Activated CD8-positive, alpha-beta memory T cell treated with anti-CD3 and anti-CD28 coated beads for 36 hours (primary cell): ENCODE measurements around the gene BARHL2. TPM values are rescaled to one million over a fixed set of nuclear protein-coding genes. Genes with fewer than 3 reads are reported as not detected.

ENCODE experiments used
- CTCF ChIA-PET: fragments of 350-600 bp; sonication (Branson Sonifier 250); formaldehyde crosslinking; loops from one replicate; lab custom pipeline; 2021; ENCODE audit warnings: antibody characterized with exemption; lab: Charles Lee
- POLR2A ChIA-PET: fragments of 350-600 bp; sonication (Branson Sonifier 250); formaldehyde crosslinking; loops from one replicate; lab custom pipeline; 2021; ENCODE audit warnings: antibody characterized with exemption; lab: Charles Lee
- total RNA-seq, 2 experiments: library from RNA; stranded (reverse); gene quantifications; one replicate each; pipeline ENCODE4 v1.2.3, GENCODE V29; 2021

Gene BARHL2
- total RNA-seq, 2 experiments from 2014 or later: not detected

DNA sequence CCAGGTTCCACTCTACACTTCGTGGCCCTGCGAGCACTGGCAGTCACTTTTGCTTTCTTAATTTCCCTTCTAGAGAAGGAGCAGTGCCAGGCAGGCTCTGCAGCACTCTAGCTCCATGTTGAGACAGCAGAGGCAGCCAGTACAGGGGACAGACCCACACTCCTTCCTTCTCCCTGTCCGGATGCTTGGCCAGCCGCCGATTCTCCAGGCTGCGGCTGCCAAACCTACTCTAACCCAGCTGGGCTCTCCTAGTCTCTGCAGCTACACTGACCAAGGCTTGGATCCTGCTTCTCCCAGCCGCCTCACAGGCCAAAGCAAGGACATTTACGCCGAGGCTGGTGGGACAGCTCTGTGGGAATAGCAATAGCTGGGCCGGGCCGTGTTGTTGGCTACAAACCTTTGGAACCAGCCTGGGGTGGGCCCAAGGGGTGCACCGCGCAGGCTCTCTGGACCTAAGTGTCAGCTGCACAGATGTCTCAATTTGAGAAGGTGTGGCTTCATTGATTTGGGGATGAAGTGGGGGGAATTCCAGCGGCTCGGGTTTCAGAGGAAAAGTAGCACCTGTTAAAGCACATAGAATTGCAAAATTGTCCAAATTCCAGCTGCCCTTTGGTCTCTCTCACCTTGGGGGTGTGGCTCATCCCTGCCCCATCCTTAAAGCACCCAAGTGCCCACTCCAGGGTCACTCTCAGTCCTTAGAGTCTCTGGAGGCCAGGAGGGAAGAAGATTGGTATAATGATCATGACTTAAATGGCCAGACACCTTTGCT lies 3.2 kb downstream of the BARHL2 start:
- ChIA-PET CTCF (no interaction called here), POLR2A (no interaction called here)

DNA sequence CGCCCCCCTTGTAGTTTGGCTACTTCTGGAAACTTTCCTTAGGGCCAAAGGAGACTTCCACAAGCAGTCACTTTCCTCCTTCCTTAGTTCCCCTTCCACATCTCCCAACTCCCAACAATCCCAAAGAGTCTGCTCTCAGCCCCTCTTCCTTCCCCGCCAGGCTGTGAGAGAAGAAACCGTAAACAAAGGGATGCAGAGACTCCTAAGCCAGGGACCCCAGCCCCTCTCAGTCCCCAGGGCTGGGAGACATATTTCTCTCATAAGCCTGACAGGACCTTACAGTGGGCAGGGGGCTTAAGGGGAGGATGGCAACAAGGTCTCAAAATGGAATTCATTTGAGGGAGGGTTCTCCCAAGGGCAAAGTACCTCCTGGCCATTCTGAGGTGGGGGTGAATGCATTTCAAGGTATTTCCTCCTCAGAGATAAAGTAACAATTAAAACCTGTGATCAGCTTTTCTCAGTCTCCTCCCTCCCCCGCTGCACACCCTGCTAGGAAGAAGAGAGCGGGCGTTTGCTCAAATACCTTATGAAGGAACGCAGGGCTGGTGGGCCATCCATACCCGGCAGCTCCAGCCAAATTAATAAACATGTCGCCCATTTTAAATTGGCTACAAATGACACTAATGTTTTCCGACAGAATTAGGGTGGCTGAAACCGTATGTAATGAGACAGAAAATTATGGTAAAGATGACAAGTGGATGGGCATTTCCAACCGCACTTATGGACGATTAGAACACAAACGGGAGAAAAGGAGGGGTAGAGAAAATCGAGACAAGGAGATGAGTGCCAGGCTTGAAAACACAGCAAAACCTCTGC lies 4.0 kb downstream of the BARHL2 start:
- ChIA-PET CTCF (no interaction called here), POLR2A (no interaction called here)

DNA sequence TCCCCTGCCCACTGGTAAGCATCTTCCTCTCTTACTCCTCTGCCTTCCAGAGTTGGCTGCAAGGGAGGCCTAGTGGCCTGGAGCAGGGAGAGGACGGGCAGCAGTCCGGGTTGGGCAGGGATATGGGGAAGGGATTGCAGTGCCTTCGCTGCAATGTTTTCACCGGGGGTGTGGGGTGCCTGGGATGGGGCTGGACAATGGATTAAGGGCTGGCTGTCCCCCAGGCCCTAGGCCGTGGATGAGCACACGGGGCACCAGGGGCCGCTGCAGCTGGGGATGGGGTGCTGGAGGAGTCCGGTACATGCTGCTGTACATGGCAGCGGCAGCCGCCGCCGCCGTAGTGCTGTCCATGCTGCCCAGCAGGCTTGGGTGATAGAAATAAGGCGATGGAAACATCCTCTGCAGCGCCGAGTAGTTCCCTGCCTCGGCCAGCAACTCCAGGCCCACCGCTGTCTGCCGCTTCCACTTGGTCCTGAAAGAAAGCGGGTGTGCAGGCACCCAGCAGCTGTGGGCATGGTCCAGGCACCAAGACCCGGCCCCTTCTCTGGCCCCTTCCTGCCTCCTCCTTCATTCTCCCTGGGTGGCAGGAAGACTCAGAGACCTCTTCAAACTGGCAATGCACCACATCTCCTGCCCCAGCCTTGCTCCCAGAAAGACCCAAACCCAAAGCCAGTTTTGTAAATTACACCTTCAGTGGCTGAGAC lies 4.8 kb downstream of the BARHL2 start:
- ChIA-PET POLR2A (no interaction called here), CTCF (no interaction called here)

DNA sequence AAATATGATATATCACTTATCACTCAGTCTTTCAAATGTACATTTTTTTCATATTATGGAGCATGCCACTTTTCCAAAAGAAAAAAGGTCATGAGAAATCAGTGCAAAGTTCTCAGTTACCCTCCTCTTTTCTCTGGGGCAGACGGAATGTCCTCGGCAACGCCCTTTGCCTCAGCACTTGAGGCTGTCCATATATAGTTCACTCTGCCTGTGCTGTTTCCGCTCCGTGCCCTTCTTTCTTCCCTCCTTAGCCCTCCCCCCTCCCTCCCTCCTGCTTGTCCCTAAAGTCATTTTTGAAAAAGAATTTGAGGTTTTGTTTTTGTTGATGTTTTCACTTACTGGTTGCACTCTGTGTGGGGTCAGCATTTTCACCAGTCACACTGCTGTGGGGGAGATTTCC lies 5.4 kb downstream of the BARHL2 start:
- ChIA-PET CTCF (no interaction called here), POLR2A (no interaction called here)

DNA sequence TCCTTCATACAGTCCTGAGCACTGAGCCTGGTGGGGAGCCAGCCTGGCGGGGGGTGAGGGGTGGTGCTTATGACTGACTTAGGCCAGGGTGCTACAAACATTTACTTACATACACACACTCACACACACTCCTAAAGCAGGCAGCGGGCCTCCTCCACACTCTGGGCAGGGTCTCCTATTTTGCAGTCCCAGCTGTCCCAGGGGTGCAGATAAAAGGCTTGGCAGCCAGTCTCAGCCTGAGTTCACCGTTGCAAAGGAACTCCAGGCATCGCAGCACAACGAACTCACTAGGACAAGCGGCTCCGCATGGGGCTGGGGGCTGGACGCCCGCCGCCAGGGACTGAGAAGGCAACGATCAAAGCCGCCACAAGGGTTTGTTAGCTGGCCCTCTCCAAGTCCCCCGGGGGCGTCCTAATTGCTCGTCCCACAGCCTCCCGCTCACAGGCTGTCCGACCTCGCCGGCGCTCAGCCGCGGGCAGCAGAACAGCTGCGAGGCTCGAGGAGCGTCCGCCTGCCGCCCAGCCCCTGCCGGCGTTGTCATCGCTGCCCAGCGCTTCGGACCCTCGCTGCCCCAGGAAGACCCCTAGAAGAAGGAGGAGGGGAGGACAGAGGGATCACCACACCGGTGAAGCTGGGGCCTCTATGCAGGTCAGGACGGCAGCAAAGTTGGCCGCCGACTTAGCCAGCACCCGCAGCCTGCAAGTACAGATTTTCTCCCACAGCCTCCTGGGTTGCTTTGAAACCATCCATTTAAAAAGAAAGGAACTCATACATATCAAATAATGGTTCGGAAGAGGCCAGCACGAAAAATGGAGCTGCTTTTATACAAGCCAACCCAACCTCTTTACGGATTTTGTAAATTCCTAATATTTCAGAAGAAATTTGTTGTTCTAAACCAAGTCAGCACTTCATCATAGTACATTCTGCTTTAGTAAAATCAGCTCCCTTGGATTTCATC lies 6.2 kb downstream of the BARHL2 start:
- ChIA-PET CTCF (no interaction called here), POLR2A (no interaction called here)

DNA sequence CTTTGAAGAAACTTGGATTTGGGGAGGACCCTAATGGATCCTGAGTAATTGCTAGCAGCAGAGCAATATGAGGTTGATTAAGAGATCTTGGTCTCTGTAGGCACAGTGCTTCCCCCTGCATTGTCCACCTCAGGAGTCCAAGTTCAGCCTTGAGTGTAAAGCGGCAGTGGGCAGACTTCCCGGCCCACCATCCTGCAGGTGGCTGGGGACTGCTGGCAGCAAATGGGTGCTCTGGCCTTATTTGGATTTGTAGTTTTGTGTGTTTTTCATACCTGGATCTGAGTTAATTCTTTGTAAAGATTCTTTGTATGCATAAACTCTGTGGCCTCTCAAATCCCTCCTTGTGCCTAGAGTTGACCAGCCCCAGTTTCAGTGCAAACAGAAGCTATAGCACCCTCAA lies 7.6 kb downstream of the BARHL2 start:
- ChIA-PET CTCF (no interaction called here), POLR2A (no interaction called here)

DNA sequence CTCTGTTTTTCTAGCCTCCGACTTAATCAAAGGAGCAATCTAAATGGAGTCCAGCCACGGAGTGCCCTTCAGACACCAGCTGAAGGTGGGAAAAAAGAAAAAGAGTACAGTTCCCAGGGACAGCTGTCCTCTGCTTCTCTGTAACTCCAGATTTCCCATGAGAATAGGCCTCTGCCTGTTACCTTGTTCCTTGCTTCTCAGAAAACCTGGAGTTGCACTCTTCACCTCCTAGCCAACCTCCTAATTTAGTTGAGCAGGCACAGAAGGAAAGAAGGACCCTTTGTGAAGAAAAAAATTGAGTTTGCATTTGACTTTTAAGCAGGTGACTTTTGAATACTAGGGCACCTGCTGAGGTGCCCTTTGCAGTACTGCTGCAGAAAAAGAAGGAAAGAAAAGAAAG lies 8.3 kb downstream of the BARHL2 start:
- ChIA-PET POLR2A (no interaction called here), CTCF (no interaction called here)

DNA sequence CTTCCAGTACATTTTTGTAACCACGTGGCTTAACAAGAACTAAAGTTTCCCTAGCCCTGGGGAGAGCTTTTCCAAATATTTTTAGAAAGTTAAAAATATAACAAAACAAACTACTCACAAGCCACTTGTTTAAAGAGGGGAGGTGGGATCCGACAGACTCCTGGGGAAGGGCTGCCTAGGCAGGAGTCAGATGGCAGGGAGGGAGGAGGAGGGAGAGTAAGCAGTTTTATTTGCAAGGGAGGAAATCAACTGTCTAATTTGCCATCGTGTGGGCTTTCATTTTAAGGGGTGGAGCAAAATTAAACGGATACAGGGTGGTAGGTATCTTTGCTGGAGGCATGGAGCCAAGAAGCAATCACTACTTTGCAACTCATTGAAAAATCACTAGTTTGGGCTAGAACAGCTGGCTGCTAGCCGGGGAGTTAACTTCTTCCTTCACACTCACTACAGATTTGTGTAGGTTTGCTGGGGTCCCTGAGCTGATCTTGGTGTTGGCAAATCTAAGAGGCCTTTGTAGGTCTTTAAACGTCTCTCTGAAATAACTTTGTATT lies 8.8 kb downstream of the BARHL2 start:
- ChIA-PET CTCF (no interaction called here), POLR2A (no interaction called here)

DNA sequence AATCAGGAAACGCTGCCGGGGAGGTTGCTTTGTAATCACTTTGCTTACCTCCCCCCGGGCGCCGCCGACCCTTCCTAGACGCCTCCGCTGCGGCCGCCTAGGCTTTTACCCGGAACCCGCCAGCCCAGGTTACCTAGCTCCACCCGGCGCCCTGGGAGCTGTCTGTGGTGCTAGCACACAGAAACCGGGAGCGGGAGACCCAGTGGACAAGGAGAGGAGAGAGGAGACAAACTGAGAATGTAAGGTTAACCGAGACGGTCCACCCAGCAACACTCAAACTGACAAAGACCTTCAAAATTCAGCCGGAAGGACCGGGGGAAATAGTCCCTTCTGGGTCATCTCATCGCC lies 9.8 kb downstream of the BARHL2 start:
- ChIA-PET CTCF (no interaction called here), POLR2A (no interaction called here)

DNA sequence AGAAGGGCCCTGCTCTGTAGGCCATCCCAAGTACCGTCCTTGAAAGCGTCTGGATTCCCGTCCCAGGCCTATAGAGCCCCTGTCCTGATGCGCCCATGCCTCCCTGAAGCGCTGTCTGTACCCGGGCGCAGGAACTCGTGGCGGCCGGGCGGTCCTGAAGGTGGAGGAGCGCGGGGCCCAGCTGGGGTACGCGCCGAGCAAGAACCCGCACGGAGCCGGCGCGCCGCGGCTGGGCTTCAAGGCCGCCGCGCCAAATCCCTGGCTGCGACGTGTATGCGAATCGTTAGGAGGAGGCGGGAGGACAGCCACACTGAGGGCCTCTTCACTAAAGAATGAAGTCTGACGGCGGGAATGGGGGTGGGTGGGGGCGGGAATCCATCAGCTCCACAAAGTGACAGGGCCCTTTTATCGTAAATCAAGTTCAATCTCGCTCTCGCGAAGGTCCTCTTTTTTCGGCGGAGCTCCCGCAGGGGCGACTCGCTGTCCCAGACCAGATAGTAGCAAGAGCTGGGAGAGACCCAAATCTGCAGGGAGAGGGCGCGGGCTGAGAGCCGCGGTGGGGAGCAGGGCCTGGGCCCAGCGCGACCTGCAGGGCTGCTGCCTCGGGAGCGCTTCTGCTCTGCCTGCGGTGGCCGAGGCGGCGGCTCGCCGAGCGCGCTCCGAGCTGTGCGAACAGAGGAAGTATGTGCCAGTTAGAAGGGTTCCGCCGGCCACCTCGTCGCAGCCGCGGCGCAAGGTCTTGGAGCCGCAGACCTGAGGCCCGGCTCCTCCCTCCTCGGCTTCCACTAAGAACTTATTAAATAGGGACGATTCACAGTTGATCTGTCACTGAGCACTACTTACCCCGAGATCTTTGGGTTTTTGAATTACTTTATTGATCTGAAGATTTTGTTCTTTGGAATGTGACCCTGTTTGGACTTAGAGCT lies 10.4 kb downstream of the BARHL2 start:
- POLR2A ChIA-PET: interaction anchor here (0.6 kb wide), 1 partner anchor 23 kb away, joined by 3 read pairs; no protein-coding TSS in a partner anchor

DNA sequence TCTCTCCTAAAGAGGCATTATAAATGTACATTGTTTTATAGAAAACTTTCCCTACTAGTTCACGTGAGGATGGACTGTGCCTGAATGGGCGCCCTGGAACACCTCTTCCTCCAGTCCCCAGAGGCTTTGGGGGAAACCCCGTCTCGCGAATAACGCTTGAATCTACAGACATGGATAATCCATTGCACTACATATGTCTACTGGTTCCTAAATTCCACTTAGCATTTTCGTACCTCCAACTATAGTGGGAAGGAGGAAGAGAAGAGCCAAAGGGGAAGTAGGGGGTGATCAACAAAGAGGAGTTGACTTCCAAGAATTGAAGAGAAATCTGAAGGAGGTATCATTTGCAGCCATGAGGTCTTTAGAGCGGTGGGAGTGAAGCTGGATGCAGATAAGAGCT lies 11.1 kb downstream of the BARHL2 start:
- POLR2A ChIA-PET: interaction anchor here (0.5 to 0.6 kb wide), 2 partner anchors 24 to 127 kb away, joined by 3 read pairs; no protein-coding TSS in a partner anchor
- CTCF ChIA-PET: interaction anchor here (1.4 kb wide), 1 partner anchor 146 kb away, joined by 3 read pairs; no protein-coding TSS in a partner anchor

More for the DNA sequence above, 10.4 kb downstream of the BARHL2 start:
- CTCF ChIA-PET: no interaction called here

DNA sequence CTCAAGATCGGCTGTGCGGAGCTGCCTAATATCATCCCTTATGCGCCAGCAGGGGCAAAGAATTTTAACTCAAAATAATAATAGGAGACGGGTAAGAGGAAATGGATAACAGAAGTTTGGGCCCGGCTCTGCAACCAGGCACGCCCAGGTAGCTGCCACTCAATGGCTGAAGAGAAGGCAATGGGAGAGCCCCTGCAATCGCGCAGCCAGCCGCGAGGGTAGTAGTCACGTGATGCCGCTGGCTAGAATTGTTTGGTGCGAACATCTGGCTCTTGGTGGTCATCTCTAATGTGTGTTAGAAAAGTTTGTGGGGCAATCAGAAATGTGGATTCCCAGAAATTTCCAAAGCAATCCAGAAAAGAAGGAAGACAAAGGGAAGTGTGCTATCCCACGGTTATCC lies 12.3 kb downstream of the BARHL2 start:
- CTCF ChIA-PET: interaction anchor here (1.4 kb wide), 1 partner anchor 147 kb away, joined by 3 read pairs; no protein-coding TSS in a partner anchor
- POLR2A ChIA-PET: no interaction called here

DNA sequence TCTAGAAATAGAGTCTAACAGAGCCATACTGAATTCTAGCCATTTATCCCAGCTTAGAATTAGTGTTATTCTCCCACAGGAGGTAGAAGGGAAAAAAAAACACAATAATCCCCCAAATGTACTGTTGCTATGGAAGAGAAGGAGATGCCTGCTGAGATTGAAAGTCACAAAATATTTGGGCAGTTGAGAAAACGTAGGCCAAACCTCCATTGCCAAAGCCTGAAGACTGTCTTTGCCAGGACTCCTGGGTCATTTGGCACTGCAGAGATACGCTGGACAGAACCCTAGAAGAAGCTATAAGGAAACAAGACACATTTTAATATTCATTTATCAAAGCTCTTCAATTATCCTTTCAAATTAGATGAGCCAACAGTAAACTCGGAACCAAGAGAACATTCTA lies 22.3 kb downstream of the BARHL2 start:
- ChIA-PET POLR2A (no interaction called here), CTCF (no interaction called here)

DNA sequence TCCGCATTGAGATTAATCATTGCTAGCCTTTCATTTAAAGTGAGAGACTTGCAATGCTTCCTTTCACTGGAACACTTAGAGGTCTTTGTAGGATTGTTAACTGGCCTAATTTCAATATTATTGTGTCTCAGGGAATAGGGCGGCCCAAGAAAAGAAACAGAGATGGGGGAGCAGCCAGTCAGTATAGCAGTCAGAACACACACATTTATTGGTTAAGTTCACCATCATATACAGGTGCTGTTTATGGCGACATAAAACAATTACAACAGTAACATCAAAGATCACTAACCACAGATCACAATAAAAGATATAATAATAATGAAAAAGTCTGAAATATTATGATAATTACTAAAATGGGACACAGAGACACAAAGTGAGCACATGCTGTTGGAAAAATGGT lies 29.4 kb downstream of the BARHL2 start:
- POLR2A ChIA-PET: no interaction called here

DNA sequence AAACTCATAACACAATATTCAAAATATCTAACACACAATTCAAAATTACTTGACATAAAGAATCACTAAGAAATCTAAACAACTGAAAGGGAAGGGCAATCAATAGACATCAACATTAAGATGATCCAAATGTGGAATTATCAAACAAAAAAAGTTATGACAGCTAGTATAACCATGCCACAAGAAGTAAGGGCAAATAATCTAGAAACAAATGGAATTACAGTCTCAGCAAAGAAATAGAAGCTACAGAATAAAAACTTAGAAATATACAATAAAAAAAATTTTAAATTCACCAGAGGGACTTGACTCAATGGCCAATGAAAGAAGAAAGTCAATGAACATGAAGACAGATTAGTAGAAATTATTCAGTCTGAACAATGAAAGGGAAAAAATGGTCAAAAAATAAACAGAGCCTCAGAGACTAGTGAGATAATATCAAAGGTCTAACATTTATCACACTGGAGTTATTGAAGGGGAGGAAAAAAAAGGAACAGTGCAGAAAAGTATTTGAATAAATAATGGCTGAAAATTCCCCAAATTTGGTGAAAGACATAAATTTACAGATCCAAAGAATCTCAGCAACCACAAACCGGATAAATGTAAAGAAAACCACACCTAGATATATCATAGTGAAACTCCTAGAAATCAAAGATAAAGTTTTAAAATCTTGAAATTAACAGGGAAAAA lies 41.8 kb downstream of the BARHL2 start:
- ChIA-PET CTCF (no interaction called here), POLR2A (no interaction called here)

More for the DNA sequence above, 29.4 kb downstream of the BARHL2 start:
- CTCF ChIA-PET: no interaction called here

DNA sequence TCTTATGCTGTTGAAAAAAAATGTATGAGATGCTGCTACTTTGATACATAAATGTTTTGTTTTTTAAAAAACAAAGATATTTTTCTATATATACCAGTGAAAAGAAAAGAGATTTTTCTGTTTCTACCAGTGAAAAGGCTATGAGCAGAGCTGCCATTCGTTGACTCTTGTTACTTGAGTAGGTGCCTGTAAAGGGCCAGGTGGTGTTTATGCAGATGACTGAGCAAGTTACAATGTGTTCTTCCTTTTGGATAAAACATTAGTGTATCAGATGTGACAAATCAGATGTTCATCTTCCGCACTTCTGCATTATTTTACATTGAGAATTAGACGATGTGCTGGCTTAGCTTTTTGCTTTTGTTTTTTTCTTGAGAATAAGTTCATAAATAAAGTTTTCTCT lies 45.4 kb downstream of the BARHL2 start:
- CTCF ChIA-PET: no interaction called here
- POLR2A ChIA-PET: no interaction called here

DNA sequence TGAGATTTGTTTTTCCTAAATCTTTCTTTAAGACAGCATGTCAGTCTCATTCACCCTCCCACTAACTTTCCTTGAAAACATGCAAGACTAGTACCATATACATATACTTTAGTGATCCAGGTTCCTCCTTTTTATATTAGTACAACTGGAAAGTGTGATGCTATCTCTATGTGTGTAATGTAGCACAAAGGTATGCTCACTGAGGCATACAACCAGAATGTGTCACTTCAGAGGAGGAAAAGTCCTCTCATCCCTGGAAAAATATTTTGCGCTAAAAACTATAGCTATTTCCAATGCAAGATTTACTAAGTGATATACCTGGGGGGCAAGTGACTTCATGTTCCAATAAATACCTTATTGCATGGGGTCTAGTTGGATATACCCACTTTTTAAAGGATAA lies 45.9 kb downstream of the BARHL2 start:
- ChIA-PET CTCF (no interaction called here), POLR2A (no interaction called here)
